ENCODE results near the gene RGPD8.

Gene RGPD8

DNA sequence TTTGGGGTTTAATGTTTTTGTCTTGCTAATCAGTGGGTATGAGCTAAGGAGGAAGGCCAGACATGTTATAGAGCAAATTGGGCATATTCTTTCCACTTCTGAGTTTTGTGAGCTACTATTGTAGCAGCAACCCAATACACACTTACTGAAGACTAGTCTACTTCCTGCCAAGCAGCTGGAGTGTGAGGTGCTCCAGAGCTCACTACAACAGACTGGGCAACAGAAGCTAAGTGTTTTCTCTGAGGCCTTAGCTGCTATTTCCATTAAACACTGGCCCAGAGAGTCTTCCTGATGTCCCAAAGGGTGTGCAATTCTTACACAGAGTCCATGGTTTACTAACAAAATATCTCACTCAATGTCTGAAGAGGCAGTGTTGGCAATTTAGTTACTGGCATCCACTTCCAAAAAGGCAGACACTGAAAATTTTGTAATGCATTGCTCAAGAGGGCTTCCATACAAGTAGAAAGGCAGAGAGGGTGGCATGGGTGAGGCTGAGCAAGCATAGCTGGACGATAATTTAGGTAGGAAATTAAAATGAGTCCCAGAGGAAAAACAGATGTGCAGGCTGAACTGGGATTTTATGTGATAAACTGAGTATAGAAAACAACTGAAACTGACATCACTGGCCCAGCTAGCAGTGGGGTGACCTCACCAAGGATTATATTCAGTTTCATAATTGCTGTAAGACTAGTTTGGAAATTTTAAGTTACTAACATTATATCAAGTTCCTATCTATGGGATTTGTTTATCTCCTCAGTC is 89.4 kb downstream of the RGPD8 start:
- no peak for DNase-seq
- in situ Hi-C loops (cut with MboI; ENCODE audit: low pct_unique_long_range_greater_than_20kb, low sequenced_read_pairs) = no loop called here

DNA sequence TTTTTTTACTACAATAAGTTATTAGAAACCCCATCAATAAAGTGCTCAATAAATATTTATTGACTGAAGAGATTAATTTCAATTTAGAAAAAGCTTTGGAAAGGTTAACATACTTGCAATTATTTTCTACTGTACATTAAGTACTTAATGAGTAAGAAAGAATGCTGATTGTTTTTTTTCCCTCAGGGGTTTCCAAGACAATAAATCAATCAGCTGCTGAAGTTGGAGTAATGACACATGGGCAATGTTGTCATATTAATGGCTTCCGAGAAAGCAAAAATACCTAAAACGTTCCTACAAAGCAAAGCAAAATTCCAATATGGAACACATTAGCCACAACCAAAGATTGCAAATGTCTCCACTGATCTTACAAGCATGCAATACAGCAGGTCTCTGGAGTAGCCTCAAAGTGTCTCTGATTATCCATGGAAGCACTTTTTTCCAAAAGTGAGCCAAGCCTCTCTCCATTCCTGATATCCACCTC is 91.3 kb downstream of the RGPD8 start:
- in situ Hi-C loops (cut with MboI; ENCODE audit: low pct_unique_long_range_greater_than_20kb, low sequenced_read_pairs) = no loop called here
- no peak for DNase-seq

DNA sequence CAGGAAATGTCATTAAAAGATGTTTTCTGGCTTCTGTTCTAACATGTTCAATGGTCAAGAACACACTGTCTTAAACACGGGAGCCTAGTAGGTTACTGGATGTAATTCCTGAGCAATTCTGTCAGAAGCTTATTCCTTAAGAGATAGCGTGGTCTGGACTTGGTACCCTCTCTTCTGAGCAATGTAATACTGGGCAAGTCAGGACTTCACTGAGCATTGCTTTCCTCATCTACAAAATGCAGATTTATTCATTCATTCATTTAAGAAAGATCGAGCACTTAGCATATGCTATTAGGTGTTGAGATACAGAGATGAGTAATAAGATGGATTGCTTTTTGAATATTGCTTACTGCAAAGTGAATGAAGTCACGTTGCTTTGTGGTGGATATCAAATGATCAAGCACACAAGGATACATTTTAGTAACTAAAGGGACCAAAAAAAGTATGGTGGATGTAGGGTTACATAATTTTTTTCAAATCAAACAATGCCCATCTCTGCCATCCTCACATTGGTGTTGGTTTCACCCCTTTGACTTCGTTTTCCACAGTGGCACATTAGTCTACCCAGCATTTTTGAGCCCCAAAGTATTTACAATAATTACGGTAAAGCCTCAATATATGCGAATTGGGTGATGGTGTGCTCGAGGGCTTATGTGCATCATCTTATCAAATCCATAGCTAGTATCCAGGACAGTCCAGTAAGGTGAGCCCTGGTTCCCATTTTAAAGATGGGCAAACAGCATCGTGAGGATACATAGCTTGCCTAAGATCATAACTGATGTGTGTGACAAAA is 92.8 kb downstream of the RGPD8 start:
- DNase-seq = no peak
- in situ Hi-C loops (cut with MboI; ENCODE audit: low pct_unique_long_range_greater_than_20kb, low sequenced_read_pairs) = no loop called here

DNA sequence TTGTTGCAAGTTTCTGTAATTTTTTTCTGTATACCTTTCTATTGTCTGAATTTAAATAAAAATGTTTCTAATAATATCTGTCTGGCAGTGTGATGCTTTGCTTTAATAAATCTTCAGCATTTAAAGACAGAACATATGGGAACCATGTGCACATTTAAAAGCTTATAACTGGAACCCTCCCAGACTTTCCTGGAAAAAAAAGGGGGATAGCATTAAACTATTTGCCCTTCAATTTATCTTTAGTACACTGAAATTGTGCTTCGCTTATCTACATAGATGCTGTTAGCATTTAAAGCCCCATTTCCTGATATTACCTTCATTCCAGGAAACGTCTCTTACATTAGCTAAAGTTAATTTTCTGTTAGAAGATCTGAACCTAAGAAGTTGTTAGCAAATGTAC is 93.5 kb downstream of the RGPD8 start:
- in situ Hi-C loops (cut with MboI; ENCODE audit: low pct_unique_long_range_greater_than_20kb, low sequenced_read_pairs) = no loop called here
- DNase-seq = no peak

- in situ Hi-C loops (cut with MboI; ENCODE audit: low pct_unique_long_range_greater_than_20kb, low sequenced_read_pairs) = no loop called here
- no peak for DNase-seq
Measured at GRCh38 chr2:112335600-112335999, 97.8 kb downstream of the RGPD8 start.

GRCh38 chr2:112332123-112332696 is 101.2 kb downstream of the RGPD8 start:
- no peak for DNase-seq
- in situ Hi-C loops (cut with MboI; ENCODE audit: low pct_unique_long_range_greater_than_20kb, low sequenced_read_pairs) = no loop called here

GRCh38 chr2:112322919-112323318 is 110.5 kb downstream of the RGPD8 start:
- DNase-seq = no peak

GRCh38 chr2:112321375-112322320 is 111.8 kb downstream of the RGPD8 start:
- in situ Hi-C loops (cut with MboI; ENCODE audit: low pct_unique_long_range_greater_than_20kb, low sequenced_read_pairs) = no loop called here
- DNase-seq = no peak

More at GRCh38 chr2:112322919-112323318, 110.5 kb downstream of the RGPD8 start:
- in situ Hi-C loops (cut with MboI; ENCODE audit: low pct_unique_long_range_greater_than_20kb, low sequenced_read_pairs) = no loop called here

Data from KBM-7 (cell line).